HUDEP-2 (cell line): Measurements from ENCODE around the gene CDKAL1.
A peak's percentile ranks its signal among the peaks of the same experiment; 100 is the strongest.
"Not testable (repeated sequence)": the region's sequence is repeated elsewhere in the genome, so short reads cannot be mapped to it uniquely, and the experiment has no call there.

Experiments
- DNase-seq, 76 experiments: peaks; one replicate each; lab custom pipeline; 2025; ENCODE audit not compliant: unreplicated experiment in 76 of 76; lab: John Stamatoyannopoulos, UW

The CDKAL1 gene

DNA sequence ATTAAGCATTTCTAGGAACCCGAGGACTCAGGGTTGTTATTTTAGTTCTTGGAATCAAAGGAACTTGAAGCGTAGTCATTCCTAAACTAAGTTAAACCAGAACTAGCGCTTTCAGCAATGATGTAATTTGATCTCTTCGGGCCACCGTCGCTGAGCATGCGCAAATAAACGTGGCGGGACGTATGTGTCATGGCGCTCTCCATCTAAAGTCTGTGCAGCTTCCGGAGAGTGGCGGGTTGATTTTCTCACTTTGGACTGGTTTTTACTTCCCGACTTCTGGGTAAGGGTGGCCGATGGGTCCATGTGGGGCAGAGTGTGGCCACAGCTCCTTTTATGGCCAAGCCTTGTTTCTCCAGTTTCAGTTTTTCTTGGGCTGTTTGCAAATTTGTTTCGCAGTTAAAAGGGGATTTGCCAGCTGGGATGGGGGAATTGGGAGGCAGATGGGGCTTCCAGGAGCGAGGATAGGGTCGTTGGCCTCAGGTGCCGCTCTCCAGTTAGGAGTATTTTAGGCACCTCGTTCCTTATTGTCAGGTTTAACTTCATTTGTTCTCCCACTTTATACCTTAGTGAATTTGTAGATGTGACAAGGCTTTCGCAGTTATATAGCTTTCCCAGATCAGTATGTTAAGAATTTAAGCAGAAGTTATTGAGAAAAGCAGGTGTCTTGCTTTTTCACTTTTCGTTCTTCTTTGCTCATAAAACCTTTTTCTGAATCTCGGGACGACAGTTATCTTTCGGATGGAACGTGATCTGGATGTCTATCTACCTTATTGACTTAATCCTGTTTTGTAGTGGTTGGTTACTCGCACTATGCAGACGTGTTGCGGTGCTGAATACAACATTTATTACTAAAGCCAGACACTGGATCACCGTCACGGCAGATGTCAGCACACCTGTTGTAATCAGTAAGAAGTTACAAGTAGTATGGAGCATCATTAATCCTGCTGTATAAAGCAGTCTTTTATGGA lies at the start of gene CDKAL1:
TSS of gene CDKAL1 (plus strand) at position 163 of the 968 bp plus-strand sequence. CDS start 11,894 bp downstream, outside the sequence.
- peak in 74 of 76 experiments; percentile 43 to 93 (median 84) for DNase-seq

DNA sequence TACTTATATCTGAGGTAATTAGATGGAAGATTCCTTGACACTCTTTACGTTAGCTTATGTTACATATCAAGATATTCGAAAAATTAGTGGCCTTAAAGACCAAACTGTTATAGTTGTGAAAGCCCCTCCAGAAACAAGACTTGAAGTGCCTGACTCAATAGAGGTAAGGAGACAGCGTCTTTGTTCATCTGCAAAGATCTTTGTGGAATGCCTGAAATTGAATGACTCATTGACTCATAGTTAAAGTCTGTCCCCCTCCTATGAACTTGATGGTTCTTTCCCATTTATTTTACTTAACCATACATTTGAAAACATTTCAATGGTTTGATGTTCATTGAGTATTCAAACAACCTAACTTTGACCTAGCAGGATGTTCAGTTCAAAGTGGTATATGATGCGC lies 47.6 kb upstream of the CDKAL1 start:
- no peak for DNase-seq

DNA sequence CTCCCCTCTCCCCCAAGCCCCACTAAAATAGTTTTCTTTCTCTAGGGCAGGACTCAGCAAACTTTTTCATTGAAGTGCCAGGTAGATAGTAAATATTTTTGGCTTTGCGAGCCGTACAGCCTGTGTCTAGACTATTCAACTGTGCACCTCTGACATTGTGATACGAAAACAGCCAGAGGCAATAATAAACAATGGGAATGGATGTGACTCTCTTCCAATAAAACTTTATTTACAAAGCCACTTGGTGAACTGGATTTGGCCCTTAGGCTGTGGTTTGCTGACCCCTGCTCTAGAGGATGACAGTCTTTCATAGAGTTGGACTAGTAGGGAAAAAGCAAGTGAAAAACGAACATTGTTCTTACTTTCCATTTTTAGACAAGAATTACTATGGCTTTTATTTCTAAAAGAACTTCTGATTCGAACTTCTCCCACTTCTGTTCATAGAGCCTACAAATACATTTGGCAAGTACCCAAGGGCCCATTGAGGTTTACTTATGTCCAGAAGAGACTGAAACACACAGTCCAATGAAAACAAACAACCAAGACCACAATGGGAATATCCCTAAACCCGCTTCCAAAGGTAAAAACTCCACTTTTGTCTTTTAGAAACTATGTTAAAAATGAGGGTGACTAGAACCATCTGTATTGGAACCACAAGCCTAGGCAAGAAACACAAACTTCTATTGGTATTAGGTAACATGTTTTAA lies 46.4 kb upstream of the CDKAL1 start:
- no peak for DNase-seq

DNA sequence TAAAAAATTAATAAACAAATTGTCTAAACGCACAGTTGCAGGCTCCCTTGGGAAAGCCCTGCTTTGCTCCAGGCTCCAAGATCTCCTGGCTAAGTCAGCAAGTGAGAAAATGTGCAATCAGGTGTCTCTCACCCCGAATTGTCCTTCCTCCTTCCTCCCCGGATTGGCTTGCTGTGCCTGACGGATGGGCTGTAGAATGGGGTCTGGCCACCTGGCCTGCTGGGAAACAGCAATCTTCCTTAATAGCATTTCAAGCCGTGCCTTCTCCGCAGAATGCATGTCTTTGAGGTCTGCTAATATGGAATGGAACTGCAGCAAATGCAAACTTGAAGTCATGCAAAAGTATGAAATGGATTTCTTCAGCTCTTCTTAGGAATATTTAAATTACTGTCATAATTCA lies 43.7 kb upstream of the CDKAL1 start:
- DNase-seq, result no peak

DNA sequence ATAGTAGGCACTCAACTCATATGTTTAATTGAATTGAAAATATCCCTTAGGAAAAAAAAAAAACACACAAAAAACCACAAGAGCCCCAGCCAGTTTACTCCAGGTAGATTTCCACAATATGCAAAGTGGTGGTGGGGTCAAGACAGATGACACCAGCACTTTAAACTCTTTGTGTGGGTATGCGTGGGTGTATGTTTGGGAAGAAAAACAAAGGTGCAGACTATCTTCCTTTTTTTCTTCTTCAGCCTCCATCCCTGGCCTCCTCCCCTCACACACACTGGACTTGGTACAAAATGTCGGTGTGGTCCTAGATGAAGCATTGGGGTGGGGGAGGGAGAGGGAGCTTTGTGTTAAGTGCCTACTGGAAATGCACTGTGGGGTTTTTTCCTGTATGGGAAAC lies 42.2 kb upstream of the CDKAL1 start:
- no peak for DNase-seq

DNA sequence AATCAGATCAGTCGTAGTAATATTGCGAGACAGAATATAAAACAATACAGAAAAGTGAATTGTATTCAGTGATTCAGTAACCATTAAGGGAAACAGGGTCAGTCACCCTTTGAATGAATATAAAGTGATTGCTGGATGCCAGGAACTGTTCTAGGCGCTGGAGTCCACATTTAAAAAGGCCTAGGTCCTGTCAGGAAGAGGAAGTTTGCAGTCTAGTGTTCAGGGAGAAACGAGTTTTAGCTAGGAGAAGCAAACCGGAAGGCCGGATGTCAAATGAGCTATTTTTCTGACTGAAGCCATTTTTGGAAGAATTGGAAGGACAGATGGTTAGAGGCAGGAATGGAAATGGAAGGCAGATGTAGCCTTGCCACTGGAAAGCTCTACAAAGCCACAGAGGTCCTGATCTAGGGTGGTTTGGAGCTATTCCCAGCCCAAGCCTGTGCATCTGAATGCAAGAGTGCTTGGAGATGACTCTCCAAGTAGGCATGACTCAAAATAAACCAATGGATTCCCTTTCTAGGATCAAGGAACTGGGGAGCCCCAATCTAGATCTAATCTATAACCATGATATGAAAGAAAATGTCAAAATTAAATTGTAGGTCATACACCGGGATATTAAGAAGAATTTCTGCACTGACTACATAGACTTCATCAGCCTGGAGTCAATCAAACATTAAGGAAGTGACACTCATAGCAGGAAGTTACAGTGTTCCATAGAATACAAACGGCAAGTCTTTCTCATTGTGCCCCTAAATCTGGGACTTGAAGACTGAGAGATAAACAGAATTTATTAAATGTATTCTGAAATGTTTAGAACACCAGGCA lies 36.8 kb upstream of the CDKAL1 start:
- DNase-seq, result no peak

DNA sequence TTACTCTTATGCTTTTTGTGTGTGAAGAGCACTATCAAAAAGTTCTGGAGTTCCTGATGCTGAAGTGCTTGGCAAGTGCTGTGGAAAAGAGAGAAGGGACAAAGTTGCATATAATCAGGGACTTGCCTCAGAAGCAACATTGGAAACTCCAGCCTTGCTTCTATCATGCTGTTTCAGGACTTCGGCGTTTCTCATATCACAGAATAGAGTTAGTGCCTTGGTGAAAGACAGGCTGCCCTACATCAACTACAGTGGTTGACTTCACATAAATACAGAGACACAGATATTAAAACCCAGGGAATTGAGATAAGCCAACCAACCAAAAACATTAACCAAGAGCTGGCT lies 36.2 kb upstream of the CDKAL1 start:
- no peak for DNase-seq

DNA sequence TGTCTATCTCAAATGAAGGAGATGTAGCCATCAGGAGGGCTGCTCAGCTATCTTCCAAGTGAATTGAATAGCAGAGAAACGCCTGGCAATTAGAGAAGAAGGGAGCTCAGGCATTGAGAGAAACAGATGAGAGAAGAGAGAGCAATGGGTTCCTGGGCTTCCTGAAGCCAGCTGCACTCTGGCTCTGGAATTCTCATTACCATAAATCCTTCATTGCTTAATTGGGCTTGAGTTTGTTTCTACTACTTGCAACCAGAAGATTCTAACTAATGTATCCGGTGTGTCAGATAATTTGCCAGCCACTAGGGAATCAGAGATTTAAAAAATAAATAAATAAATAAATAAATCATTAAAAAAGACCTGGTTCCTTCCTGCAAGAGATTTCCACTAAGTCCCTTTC lies 25.0 kb upstream of the CDKAL1 start:
- DNase-seq, result no peak

DNA sequence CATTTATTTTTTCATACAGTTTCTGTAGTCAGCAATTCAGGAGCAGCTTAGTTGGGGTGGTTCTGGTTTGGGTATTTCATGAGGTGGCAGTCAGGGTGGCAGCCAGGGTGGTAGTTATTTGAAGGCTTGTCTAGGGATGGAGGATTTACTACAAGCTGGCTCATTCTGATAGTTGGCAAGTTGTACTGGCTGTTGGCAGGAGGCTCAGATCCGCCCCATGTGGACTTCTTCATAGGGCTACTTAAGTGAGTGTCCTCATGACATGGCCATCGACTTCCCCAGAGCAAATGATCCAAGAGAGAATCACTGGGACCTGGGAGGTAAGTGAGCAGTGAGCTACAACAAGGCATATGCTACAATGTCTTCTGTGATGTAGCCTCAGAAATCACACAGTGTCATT lies 22.4 kb upstream of the CDKAL1 start:
- peak in 2 of 76 experiments; percentile 8 to 11 for DNase-seq

DNA sequence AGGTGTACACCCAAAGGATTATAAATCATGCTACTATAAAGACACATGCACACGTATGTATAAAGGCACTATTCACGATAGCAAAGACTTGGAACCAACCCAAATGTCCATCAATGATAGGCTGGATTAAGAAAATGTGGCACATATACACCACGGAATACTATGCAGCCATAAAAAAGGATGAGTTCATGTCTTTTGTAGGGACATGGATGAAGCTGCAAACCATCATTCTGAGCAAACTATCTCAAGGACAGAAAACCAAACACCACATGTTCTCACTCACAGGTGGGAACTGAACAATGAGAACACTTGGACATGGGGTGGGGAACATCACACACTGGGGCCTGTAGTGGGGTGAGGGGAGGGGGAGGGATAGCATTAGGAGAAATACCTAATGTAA lies 9.0 kb upstream of the CDKAL1 start:
- not testable (repeated sequence) for DNase-seq

DNA sequence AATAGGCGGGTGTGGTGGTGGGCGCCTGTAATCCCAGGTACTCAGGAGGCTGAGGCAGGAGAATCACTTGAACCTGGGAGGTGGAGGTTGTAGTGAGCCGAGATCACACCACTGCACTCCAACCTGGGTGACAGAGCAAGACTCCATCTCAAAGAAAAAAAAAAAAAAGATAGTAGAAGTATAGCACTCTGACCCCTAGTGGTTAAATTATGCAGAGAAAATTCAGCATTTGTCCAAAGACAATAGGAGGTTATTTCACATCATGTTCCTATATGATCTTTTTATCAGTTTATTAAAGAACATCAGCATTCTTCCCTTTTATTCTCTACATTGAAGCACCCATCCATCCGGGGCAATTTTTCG lies 5.2 kb upstream of the CDKAL1 start:
- peak in 32 of 76 experiments; percentile 6 to 71 (median 49) for DNase-seq

DNA sequence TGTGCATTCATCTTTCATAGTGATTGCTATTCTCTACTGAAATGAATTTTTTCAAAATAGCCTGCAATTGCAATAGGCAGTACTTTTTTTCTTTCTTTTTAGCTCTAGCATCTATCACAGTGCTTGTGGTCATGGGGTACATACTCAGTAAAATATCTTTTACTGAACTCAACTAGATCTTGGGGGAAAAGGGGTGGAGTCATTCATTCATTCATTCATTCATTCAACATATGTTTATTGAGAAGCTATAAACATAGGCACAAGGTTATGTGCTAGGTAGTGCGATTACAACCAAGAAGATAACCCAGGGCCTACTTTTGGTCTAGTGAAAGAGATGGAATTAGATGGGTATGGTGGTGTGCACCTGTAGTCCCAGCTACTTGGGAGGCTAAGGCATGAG lies 1.4 kb upstream of the CDKAL1 start:
- DNase-seq, result no peak

DNA sequence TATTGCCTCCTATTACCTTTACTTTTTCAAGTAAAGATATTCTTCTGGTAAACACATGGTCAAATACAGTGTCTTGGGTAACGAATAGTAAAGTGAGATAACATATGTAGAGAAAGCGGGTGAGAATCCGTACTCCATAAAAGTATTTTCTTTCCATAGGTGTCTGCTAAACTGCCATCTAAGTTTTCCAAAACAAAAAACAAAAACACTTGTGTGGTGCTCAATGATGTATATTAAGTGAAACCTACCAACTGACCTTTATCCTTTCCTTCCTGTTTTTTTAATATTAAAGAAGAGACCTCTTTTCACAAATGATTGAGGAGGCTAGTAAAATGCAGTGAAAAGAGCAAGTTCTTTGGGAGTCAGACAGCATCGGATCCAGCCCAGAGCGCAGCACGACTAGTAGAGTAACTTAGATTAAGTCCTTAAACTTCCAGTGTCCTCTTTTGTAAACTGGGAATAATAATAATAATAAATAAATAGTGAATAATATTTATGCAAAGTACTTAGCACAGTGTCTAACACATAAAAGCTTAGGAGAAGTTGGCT lies 437 bp upstream of the CDKAL1 start:
- peak in 2 of 76 experiments; percentile 18 to 26 for DNase-seq

DNA sequence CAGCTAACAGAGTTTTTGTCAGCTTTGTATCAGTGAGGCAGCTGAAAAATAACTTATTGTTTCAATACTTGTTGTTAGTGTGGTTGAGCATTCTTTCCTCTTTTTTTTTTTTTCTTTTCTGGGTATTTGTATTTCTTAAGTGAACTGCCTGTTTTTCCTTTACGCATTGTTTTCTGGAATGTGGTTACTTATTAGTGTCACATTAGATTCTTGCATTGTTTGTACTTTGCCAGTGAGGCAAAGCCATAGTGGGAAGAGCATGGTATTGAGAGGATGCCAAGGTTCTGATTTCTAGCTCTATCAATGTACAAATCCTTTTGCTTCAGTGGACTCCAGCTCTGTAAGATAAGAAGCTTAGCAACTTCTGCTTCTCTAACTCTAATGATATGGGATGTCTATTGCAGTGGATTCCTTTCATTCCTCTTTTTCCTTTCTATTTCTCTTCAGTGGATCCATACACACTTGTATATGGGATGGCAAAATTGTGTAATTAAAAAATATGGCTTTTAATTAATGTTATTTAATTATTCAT lies 3.9 kb downstream of the CDKAL1 start:
- peak in 1 of 76 experiments; percentile 6 for DNase-seq

DNA sequence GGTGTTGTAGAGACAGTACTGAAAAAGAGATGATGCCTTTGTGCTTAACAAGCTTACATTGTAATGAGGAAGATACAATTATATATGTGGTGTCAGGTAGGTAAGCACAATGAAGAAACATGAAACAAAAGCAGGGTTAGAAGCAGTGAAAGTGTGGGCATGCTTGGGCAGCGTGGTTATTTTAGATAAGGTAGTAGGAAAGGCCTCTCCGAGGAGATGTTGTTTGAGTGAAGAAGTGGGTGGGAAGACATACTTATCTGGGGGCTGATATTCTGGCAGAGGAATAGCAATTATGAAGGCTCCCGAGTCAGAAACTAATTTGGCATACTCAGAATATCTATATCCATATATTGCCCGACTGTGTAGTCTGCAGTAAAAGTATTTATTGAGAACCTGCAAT lies 4.7 kb downstream of the CDKAL1 start:
- DNase-seq, result peak in 26 of 76 experiments; percentile 2 to 63 (median 21)

DNA sequence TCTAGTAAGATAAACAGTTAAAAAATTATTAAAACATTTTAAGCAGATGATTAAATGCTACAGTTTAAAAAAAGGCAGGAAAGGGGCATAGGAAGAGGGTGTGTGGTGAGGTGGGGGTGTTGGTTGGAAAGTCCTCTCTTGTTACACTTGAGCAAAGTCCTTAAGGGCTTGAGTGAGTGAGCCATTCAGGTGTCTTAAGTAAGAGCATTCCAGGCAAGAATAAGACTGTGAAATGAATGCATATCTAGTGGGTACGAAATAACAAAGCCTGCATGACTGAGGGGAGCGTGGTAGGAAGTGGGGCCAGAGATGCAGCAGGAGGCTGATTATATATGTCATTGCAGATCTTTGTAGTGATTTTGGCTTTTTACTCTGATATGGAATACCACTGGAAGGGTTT lies 5.1 kb downstream of the CDKAL1 start:
- no peak for DNase-seq

DNA sequence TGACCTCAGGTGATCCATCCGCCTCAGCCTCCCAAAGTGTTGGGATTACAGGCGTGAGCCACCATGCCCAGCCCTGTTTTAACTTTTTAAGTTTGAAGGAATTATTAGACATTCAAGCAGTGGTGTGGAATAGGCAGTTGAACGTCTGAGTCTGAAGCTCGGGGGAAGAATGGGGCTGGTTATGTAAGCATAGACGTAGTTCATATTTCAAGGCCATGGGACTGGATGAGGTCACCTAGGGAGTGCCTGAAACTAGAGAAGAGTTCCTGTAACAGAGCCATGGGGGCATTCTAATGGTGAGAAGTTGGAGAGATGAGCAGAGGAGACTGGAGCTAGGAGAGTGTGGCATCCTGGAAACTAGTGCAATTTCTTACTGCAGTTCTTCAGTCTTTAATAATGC lies 6.4 kb downstream of the CDKAL1 start:
- no peak for DNase-seq

DNA sequence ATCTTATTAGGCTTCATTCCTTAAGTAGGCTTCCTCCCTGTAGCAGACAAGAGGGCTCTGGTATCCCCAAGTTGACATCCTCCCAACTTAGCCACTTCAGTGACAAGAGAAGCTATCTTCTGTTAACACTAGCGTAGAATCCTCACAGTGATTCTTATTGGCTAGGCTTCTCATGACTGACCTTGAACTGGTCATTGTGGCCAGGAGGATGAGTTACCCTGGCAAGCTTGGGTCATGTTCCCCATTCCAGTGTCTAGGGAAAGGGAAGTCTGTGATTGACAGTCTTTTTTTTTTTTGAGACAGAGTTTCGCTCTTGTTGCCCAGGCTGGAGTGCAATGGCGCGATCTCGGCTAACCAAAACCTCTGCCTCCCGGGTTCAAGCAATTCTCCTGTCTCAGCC lies 7.1 kb downstream of the CDKAL1 start:
- DNase-seq, result no peak

DNA sequence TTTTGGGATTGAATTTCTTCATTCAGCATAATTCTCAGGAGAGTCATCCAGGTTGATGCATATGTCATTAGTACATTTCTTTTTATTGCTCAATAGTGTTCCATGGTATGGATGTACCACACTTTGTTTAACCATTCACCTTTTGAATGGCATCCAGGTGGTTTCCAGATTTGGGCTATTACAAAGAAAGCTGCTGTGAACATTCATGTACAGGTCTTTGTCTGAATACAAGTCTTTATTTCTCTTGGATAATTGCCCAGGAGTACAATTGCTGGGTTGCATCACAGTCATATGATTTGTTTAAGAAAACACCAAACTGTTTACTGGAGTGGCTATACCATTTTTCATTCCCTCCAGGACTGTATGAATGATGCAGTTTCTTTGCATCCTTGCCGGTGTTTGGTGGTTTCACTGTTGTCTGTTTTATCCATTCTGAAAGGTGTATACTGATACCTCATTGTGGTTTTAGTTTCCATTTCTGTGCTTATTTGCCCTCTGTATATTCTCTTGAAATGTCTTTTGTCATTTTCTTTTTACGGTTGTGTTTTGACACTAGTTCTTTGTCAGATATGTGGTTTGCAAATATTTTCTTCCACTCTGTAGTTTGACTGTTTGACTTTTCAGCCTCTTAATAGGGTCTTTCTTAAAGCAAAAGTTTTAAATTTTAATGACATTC lies 8.8 kb downstream of the CDKAL1 start:
- no peak for DNase-seq

DNA sequence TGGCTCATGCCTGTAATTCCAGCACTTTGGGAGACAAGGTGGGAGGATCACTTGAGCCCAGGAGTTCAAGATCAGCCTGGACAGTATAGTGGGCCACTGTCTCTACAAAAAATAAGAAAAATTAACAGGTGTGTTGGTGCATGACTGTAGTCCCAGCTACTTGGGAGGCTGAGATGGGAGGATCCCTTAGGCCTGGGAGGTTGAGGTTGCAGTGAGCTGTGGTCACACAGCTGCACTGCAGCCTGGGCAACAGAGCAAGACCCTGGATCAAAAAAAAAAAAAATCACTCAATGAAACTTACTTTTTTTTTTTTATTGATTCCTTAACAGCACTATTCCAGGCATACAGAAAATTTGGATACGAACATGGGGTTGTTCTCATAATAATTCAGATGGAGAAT lies 14.0 kb downstream of the CDKAL1 start:
- no peak for DNase-seq
